ENCODE results near the gene SETBP1.

The SETBP1 gene

DNA sequence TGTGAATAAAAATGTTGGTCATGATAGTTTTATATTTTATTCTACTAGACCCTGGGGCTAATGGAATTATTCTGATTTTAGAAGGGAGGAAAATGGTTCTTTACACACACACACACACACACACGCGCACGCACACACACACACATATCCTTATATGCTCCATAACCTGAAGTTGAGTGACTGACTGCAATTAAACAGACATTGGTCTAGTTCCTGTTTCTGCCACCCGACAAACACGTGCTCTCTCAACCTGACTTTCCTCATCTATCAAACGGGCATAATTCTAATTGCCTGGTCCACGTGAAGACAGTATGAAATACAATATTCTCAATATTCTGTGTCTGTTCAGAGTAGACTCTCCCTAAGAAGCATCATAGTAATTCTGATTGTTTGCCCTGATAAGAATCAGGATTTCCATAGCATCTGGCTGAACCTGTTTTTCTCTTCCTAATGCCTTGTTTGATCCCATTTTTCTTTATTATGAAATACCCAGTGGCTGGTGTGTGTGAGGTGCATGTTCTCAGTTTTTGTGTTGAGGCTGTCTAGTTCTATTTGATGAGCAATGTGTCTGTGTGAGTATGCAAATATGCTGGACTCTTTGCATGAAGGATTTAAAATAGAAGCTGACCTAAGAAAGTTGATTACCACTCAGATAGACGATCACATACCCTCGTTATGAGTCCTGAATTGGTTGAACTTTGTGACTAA lies 51.0 kb downstream of the SETBP1 start:
- TF ChIP-seq, protein P1, sequence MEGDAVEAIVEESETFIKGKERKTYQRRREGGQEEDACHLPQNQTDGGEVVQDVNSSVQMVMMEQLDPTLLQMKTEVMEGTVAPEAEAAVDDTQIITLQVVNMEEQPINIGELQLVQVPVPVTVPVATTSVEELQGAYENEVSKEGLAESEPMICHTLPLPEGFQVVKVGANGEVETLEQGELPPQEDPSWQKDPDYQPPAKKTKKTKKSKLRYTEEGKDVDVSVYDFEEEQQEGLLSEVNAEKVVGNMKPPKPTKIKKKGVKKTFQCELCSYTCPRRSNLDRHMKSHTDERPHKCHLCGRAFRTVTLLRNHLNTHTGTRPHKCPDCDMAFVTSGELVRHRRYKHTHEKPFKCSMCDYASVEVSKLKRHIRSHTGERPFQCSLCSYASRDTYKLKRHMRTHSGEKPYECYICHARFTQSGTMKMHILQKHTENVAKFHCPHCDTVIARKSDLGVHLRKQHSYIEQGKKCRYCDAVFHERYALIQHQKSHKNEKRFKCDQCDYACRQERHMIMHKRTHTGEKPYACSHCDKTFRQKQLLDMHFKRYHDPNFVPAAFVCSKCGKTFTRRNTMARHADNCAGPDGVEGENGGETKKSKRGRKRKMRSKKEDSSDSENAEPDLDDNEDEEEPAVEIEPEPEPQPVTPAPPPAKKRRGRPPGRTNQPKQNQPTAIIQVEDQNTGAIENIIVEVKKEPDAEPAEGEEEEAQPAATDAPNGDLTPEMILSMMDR (IDR thresholded peaks at IDR 0.05; ENCODE audit: insufficient read depth, missing control alignments), result no peak
- DNase-seq (ENCODE audit: insufficient read length, low spot score), result no peak
- FAIRE-seq, result no peak

DNA sequence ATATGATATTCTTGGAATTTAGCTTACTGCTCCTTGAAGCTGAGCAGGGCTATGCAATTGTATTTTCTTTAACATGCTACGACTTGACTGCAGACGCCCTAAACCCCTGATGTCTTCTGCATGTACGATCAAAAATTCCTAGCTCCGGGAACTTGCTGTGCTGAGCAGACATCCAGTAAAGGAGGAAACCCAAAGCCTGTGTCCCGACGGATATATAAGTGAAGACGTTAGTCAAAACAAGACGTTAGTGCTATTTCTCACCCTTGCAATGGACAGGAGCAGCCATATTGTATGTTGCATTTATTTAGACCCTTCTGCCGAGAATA lies 51.5 kb downstream of the SETBP1 start:
- FAIRE-seq (no peak), DNase-seq (ENCODE audit: insufficient read length, low spot score) (no peak)
- TF ChIP-seq, protein P1 (IDR thresholded peaks at IDR 0.05; ENCODE audit: insufficient read depth, missing control alignments), result no peak

DNA sequence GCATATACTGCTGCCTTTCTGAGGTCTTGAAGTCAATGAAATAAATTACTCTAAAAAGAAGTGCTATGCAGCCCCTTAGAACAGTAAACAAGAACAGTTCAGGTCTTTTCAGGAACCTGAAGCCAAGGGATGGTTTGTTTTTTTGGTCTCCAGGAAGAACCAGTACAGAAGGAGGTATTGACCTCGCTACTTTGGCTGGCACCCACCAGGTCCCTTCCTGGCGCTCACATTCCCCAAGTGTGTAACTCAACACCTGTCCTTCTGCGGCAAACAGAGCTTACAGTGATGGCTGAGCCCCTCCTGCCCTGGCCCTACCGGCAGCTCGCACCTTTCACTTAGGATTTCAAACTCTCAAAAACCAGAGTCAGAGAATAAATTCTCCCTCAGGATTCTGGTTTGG lies 51.9 kb downstream of the SETBP1 start:
- TF ChIP-seq, protein P1 (IDR thresholded peaks at IDR 0.05; ENCODE audit: insufficient read depth, missing control alignments), result no peak
- no peak for FAIRE-seq
- DNase-seq (ENCODE audit: insufficient read length, low spot score), result no peak

DNA sequence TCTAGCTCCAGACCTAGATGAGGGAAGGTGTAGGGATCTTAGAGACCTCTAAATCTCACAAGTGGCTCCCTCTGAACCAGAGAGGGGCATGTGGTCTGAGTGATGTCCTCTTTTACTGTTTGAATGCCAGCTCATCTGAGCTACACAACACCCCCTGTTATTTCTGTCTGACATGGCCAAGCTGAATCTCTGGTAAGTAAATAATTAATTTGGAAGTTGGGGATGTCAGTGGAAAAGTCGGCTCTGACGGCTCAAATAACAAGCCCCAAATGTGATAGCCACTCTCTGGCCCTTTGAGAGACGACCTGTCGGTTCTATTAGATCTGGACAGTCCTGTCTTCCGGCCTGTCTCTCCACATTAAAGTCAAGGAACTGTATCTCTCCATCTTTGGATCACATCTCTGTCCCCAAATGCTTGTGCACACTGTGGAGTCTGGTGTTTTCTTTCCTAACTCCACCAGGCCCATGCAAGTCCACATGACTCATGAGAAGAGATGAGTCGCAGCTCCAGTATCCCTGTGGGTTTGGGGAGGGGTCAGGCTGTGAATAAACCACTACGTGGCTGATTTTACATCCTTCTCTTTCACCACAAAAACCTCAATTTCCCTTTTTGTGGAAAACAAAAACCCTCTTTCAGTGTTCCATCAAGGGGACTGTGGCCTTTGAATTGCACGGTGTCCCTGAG lies 52.5 kb downstream of the SETBP1 start:
- no peak for DNase-seq (ENCODE audit: insufficient read length, low spot score)
- TF ChIP-seq, protein P1 (IDR thresholded peaks at IDR 0.05; ENCODE audit: insufficient read depth, missing control alignments), result no peak
- no peak for FAIRE-seq

DNA sequence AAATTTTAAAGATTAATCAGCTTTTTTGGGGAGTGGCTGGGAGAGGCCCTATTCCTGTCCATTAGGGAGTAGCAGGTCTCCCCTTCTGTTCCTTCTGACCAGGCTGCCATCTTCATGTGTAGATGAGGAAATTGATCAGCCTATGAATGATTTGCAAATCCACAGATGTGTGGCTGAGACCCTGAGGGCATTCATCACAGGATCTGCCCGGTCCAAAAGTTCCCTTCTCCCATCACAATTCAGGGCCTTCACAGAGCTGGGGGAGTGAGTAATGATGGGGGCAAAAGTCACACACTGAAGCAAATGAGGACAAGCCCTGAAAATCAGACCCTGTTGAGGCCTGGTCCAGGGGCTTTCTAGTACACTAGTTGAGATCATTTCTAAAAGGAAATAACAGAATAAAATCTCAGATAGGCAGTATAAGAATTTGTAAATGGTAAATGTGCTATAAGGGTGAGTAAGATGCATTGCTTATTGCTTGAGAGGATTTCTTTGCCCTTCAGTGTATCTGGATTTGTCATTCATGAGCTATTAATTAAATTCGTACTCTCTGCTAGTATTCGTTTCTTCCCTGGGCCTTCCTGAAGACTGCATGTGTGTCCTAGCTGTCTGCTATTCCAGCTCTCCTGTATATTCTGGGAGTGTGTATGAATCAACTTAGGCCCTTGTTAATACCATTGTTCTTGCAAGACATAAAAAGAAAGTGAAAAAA lies 53.2 kb downstream of the SETBP1 start:
- no peak for DNase-seq (ENCODE audit: insufficient read length, low spot score)
- no peak for FAIRE-seq
- TF ChIP-seq, protein P1 (IDR thresholded peaks at IDR 0.05; ENCODE audit: insufficient read depth, missing control alignments), result no peak

DNA sequence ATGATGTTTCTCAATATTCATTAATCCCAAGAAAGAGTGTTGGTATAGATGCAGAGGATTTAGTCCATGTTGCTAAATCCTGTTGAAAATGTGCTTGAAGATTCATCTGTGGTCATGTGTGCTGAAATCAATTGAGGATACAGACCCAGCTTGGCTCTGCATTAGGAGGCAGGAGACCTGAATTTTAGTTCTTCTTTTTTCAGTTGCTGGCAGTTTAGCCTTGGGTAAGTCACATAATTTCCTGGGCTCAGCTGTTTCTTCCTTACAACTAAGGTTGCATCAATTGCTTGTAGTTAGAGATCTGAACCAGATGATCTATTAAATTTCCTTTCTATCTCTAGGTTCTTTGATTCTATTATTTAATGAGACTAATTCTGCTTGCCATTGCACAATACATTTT lies 54.4 kb downstream of the SETBP1 start:
- FAIRE-seq, result no peak
- no peak for DNase-seq (ENCODE audit: insufficient read length, low spot score)
- TF ChIP-seq, protein P1 (IDR thresholded peaks at IDR 0.05; ENCODE audit: insufficient read depth, missing control alignments), result no peak
